WTC11 (cell line): ENCODE measurements around the gene MBD6. TPM values are rescaled to one million over a fixed set of nuclear protein-coding genes. Genes with fewer than 3 reads are reported as not detected.

Experiments
- ATAC-seq: fragments of 200-7000 bp; cut with Tn5 transposase; 2 replicates; pipeline ENCODE4 v1.10.0; 2021; ENCODE audit warnings: mild to moderate bottlenecking, moderate library complexity
- CTCF ChIA-PET: fragments of 300-600 bp; sonication (Branson Sonifier 250); formaldehyde crosslinking; loops from one replicate; lab custom pipeline; 2021; ENCODE audit warnings: antibody characterized with exemption; lab: Charles Lee
- POLR2A ChIA-PET: fragments of 350-600 bp; sonication (Branson Sonifier 250); formaldehyde crosslinking; loops from one replicate; lab custom pipeline; 2021; ENCODE audit warnings: antibody characterized with exemption; lab: Charles Lee
- DNase-seq: peaks from one replicate; pipeline ENCODE4 v3.0.0; 2021; ENCODE audit warnings: low spot score
- H3K27ac Mint-ChIP-seq: 2 replicates; pipeline ENCODE4 v1.8.0; 2021; ENCODE audit warnings: mixed read lengths
- H3K27me3 Mint-ChIP-seq: 2 replicates; pipeline ENCODE4 v1.8.0; 2021; ENCODE audit warnings: low read depth, mild to moderate bottlenecking, moderate library complexity, mixed read lengths
- H3K36me3 Mint-ChIP-seq: 2 replicates; pipeline ENCODE4 v1.8.0; 2021; ENCODE audit warnings: mixed read lengths
- H3K4me1 Mint-ChIP-seq: 2 replicates; pipeline ENCODE4 v1.8.0; 2022; ENCODE audit warnings: mixed read lengths
- H3K4me3 Mint-ChIP-seq: 2 replicates; pipeline ENCODE4 v1.8.0; 2021; ENCODE audit warnings: mild to moderate bottlenecking, moderate library complexity, mixed read lengths
- H3K9me3 Mint-ChIP-seq: 2 replicates; pipeline ENCODE4 v1.8.0; 2021; ENCODE audit warnings: mixed read lengths
- ATF1 ChIP-seq: sonication (generic); formaldehyde crosslinking; IDR thresholded peaks from 2 replicates; pipeline ENCODE4 v1.8.1; 2023; ENCODE audit warnings: mild to moderate bottlenecking, moderate library complexity, missing genetic modification reagents
- CBFB ChIP-seq: sonication (generic); formaldehyde crosslinking; IDR thresholded peaks from 2 replicates; pipeline ENCODE4 v1.8.1; 2022; ENCODE audit warnings: mild to moderate bottlenecking, low read depth, missing genetic modification reagents
- JAZF1 ChIP-seq: fragments of 250-450 bp; sonication (Bioruptor Pico); IDR thresholded peaks from 2 replicates; pipeline ENCODE4 v1.9.0; 2021; ENCODE audit warnings: moderate library complexity, mild to moderate bottlenecking, inconsistent platforms
- MAX ChIP-seq: sonication (generic); formaldehyde crosslinking; IDR thresholded peaks from 2 replicates; pipeline ENCODE4 v1.8.0; 2022; ENCODE audit warnings: mild to moderate bottlenecking, missing genetic modification reagents
- MYBL2 ChIP-seq: sonication (generic); formaldehyde crosslinking; IDR thresholded peaks from 2 replicates; pipeline ENCODE4 v1.8.1; 2023; ENCODE audit warnings: mild to moderate bottlenecking, moderate library complexity, missing genetic modification reagents
- NFATC4 ChIP-seq: fragments of 250-450 bp; sonication (Bioruptor Pico); IDR thresholded peaks from 2 replicates; pipeline ENCODE4 v1.9.0; 2021; ENCODE audit warnings: mild to moderate bottlenecking
- NR3C1 ChIP-seq: sonication (generic); formaldehyde crosslinking; conservative IDR thresholded peaks from 2 replicates; pipeline ENCODE4 v1.8.1; 2023; ENCODE audit warnings: low read depth, mild to moderate bottlenecking, missing genetic modification reagents
- PRRX2 ChIP-seq: fragments of 250-450 bp; sonication (Bioruptor Pico); IDR thresholded peaks from 2 replicates; pipeline ENCODE4 v1.8.0; 2021; ENCODE audit warnings: mild to moderate bottlenecking
- RELA ChIP-seq: sonication (generic); formaldehyde crosslinking; IDR thresholded peaks from 2 replicates; pipeline ENCODE4 v1.8.1; 2022; ENCODE audit warnings: missing genetic modification reagents, mild to moderate bottlenecking, borderline replicate concordance
- RORB ChIP-seq: fragments of 250-450 bp; sonication (Bioruptor Pico); IDR thresholded peaks from 2 replicates; pipeline ENCODE4 v1.9.0; 2021; ENCODE audit warnings: mild to moderate bottlenecking
- ZNF138 ChIP-seq: sonication (generic); formaldehyde crosslinking; conservative IDR thresholded peaks from 2 replicates; pipeline ENCODE4 v1.8.1; 2022; ENCODE audit warnings: mild to moderate bottlenecking, moderate library complexity, missing genetic modification reagents
- ZNF317 ChIP-seq: sonication (generic); formaldehyde crosslinking; IDR thresholded peaks from 2 replicates; pipeline ENCODE4 v1.8.1; 2023; ENCODE audit warnings: low read depth, mild to moderate bottlenecking, moderate library complexity, missing genetic modification reagents, borderline replicate concordance
- ZNF396 ChIP-seq: fragments of 250-450 bp; sonication (Bioruptor Pico); IDR thresholded peaks from 2 replicates; pipeline ENCODE4 v1.8.0; 2021; ENCODE audit warnings: mild to moderate bottlenecking, moderate library complexity, borderline replicate concordance
- ZNF532 ChIP-seq: fragments of 250-450 bp; sonication (Bioruptor Pico); IDR thresholded peaks from 2 replicates; pipeline ENCODE4 v1.9.0; 2021; ENCODE audit warnings: mild to moderate bottlenecking, borderline replicate concordance
- ZNF671 ChIP-seq: fragments of 250-450 bp; sonication (Bioruptor Pico); IDR thresholded peaks from 2 replicates; pipeline ENCODE4 v1.8.0; 2021; ENCODE audit warnings: mild to moderate bottlenecking
- total RNA-seq: library from RNA; stranded (reverse); gene quantifications from 3 replicates; pipeline ENCODE4 v1.2.3, GENCODE V29; 2021
- TF ChIP-seq, protein P1 (sequence below): sonication (generic); formaldehyde crosslinking; IDR thresholded peaks from 2 replicates; pipeline ENCODE4 v1.8.0; 2023; ENCODE audit warnings: mild to moderate bottlenecking, missing genetic modification reagents
- TF ChIP-seq, protein P2 (sequence below): sonication (generic); formaldehyde crosslinking; IDR thresholded peaks from 2 replicates; pipeline ENCODE4 v1.8.0; 2023; ENCODE audit warnings: missing genetic modification reagents

Gene MBD6
- total RNA-seq, 1 experiment from 2014 or later = 46.3 TPM

DNA sequence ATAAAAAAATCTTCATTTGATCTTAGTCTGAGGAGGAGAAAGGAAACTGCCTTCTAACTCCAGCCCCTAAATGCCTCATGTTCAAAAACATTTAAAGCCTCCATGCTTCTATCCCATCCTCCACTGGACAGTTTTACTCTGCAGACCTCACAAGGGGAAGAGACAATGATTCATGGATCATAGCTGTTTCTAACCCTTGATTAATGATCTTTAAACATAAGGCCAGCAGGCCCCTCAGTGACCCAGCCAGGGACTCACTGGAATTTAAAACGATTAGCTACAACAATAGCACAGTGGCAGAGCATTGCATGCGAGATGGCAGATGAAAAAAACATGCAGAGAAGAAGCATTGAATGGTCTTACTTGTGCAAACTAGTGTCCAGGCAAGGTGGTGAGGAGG, 18.4 kb downstream of the MBD6 start:
- ATAC-seq = no peak
- Mint-ChIP-seq H3K36me3 (peaks cover 9% of the 10 kb centered on the region), H3K4me3 (no peak overlapping the region), H3K27me3 (no peaks in the 10 kb centered on the region), H3K27ac (no peak overlapping the region), H3K4me1 (peaks cover 20% of the 10 kb centered on the region), H3K9me3 (no peaks in the 10 kb centered on the region)
- CTCF ChIA-PET = interaction anchor here (1.0 kb wide), 1 partner anchor 42 kb away, joined by 4 read pairs; no protein-coding TSS in a partner anchor
- POLR2A ChIA-PET = no interaction called here
- no peak for TF ChIP-seq ZNF138 (CRISPR knock-in tag)
- no peak for TF ChIP-seq MAX
- no peak for DNase-seq

DNA sequence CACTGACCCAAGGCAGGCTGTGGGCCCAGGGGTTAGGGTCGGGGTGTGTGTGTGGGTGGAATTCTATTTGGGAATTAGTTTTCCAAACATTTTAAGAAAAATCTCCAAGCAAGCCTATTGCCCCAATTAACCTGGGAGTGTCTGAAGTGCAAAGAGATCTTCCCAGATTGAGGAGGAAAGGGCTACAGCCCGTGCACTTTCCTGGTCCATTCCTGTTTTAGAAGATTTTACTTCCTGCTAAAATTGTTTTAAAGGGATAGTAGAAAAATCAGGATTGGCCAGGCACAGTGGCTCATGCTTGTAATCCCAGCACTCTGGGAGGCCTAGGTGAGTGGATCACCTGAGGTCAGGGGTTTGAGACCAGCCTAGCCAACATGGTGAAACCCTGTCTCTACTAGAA, 19.1 kb downstream of the MBD6 start:
- POLR2A ChIA-PET = no interaction called here

DNA sequence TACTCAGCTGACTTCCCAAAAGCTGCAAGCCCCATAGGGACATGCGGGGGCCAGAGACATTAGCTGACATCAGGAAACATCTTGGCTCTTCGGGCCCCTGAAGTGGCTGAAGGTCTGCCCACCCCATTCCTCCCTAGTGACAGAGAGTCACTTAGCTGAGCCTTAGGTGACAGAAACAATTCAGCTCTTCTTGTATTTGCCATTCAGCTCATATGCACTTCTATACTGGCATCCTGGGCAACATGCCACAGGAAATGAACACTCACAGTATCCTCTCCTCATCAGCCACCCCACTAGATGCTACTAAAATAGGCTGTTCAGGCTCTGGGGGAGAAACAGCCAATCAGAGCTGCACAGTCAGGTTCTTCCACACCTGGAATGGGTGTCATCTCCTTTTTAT, 21.0 kb downstream of the MBD6 start:
- Mint-ChIP-seq H3K9me3 (no peaks in the 10 kb centered on the region), H3K4me1 (peaks cover 22% of the 10 kb centered on the region), H3K36me3 (peaks cover 7% of the 10 kb centered on the region; the same call in 1 of the 2 replicates), H3K27ac (no peak overlapping the region; the same call in 1 of the 2 replicates), H3K4me3 (no peak overlapping the region), H3K27me3 (peaks cover 14% of the 10 kb centered on the region)
- ChIA-PET CTCF (no interaction called here), POLR2A (no interaction called here)
- ATAC-seq (no peak), DNase-seq (no peak)
- TF ChIP-seq ZNF396 (CRISPR knock-in tag) (no peak), ATF1 (CRISPR knock-in tag) (no peak), NFATC4 (CRISPR knock-in tag) (no peak), ZNF671 (CRISPR knock-in tag) (no peak), PRRX2 (CRISPR knock-in tag) (no peak), MYBL2 (CRISPR knock-in tag) (no peak), RELA (CRISPR knock-in tag) (no peak), CBFB (CRISPR knock-in tag) (no peak), NR3C1 (CRISPR knock-in tag) (no peak), ZNF532 (no peak)
- TF ChIP-seq, protein P1, sequence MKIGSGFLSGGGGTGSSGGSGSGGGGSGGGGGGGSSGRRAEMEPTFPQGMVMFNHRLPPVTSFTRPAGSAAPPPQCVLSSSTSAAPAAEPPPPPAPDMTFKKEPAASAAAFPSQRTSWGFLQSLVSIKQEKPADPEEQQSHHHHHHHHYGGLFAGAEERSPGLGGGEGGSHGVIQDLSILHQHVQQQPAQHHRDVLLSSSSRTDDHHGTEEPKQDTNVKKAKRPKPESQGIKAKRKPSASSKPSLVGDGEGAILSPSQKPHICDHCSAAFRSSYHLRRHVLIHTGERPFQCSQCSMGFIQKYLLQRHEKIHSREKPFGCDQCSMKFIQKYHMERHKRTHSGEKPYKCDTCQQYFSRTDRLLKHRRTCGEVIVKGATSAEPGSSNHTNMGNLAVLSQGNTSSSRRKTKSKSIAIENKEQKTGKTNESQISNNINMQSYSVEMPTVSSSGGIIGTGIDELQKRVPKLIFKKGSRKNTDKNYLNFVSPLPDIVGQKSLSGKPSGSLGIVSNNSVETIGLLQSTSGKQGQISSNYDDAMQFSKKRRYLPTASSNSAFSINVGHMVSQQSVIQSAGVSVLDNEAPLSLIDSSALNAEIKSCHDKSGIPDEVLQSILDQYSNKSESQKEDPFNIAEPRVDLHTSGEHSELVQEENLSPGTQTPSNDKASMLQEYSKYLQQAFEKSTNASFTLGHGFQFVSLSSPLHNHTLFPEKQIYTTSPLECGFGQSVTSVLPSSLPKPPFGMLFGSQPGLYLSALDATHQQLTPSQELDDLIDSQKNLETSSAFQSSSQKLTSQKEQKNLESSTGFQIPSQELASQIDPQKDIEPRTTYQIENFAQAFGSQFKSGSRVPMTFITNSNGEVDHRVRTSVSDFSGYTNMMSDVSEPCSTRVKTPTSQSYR = no peak
- TF ChIP-seq, protein P2, sequence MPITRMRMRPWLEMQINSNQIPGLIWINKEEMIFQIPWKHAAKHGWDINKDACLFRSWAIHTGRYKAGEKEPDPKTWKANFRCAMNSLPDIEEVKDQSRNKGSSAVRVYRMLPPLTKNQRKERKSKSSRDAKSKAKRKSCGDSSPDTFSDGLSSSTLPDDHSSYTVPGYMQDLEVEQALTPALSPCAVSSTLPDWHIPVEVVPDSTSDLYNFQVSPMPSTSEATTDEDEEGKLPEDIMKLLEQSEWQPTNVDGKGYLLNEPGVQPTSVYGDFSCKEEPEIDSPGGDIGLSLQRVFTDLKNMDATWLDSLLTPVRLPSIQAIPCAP = no peak

More for the DNA sequence above, 19.1 kb downstream of the MBD6 start:
- no peak for ATAC-seq
- no peaks in the 10 kb centered on the region for H3K9me3 Mint-ChIP-seq
- H3K4me3 Mint-ChIP-seq = no peak overlapping the region
- TF ChIP-seq ZNF317 (no peak), RORB (no peak), PRRX2 (CRISPR knock-in tag) (no peak), JAZF1 (CRISPR knock-in tag) (no peak)
- TF ChIP-seq, all 79 proteins: peak for 0
- Mint-ChIP-seq H3K36me3 (peaks cover 9% of the 10 kb centered on the region), H3K27me3 (no peaks in the 10 kb centered on the region), H3K27ac (no peak overlapping the region), H3K4me1 (peaks cover 17% of the 10 kb centered on the region)
- CTCF ChIA-PET = interaction anchor here (1.0 kb wide), 1 partner anchor 41 kb away, joined by 4 read pairs; no protein-coding TSS in a partner anchor
- no peak for DNase-seq
